Epithelial cell of proximal tubule (primary cell): Measurements from ENCODE around the gene HAGHL. TPM values are rescaled to one million over a fixed set of nuclear protein-coding genes. Genes with fewer than 3 reads are reported as not detected.

Experiments used
- DNase-seq: peaks from one replicate; pipeline ENCODE4 v3.0.0-alpha.2; 2011; ENCODE audit warnings: low read depth
- H3K4me3 ChIP-seq: 2 replicates; pipeline ENCODE4 v1.5.1; 2011; ENCODE audit warnings: low read depth, mild to moderate bottlenecking, low read length
- CTCF ChIP-seq: conservative IDR thresholded peaks from 2 replicates; pipeline ENCODE4 v1.5.1; 2012; ENCODE audit warnings: low read depth, mild to moderate bottlenecking, low read length
- total RNA-seq: library from RNA; depleted of rRNA; stranded (reverse); fragments of >200 nt; gene quantifications from 2 replicates; pipeline ENCODE4 v1.2.3, GENCODE V29; 2015

The HAGHL gene
- total RNA-seq, 1 donor from 2014 or later, result 15.5 TPM

GRCh38 chr16:763369-764183 lies 36.7 kb downstream of the HAGHL start:
- no peak overlapping the region for H3K4me3 ChIP-seq
- TF ChIP-seq CTCF, result no peak
- DNase-seq, result no peak

DNA sequence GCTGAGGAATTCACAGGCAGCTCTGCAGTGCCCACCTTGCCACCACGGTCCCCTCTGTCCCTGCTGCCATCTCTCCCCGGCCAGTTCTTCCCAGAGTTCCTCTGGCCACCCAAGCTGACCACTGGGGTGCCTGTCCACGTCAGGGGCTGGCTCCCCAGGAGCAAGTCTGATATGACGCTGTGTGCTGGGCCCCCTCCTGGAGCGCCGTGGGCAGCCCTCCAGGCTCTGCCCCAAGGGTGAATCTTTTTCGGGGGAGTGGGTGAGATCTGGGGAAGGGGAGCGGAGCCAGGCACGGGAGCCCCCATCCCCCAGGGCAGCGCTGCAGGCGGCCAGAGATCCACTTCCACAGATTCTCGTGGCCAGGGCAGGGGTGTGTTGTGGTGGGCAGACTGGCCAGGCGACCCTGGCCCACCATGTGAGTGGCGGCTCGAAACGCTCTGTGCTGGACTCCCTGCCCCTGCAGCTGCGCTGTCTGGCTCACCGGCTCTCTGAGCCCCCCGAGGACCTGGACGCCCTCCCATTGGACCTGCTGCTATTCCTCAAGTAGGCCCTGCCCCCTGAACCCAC lies 37.4 kb downstream of the HAGHL start:
- no peak for DNase-seq
- no peak for TF ChIP-seq CTCF
- no peak overlapping the region for H3K4me3 ChIP-seq

GRCh38 chr16:764848-765487 lies 38.1 kb downstream of the HAGHL start:
- H3K4me3 ChIP-seq, result no peak overlapping the region
- no peak for TF ChIP-seq CTCF
- DNase-seq, result no peak

GRCh38 chr16:765488-765865 lies 38.6 kb downstream of the HAGHL start:
- TF ChIP-seq CTCF, result no peak

GRCh38 chr16:766008-766819 lies 39.3 kb downstream of the HAGHL start:
- TF ChIP-seq CTCF, result no peak
- no peak overlapping the region for H3K4me3 ChIP-seq
- no peak for DNase-seq

More at GRCh38 chr16:765488-765865, 38.6 kb downstream of the HAGHL start:
- no peak for DNase-seq
- H3K4me3 ChIP-seq, result no peak overlapping the region

DNA sequence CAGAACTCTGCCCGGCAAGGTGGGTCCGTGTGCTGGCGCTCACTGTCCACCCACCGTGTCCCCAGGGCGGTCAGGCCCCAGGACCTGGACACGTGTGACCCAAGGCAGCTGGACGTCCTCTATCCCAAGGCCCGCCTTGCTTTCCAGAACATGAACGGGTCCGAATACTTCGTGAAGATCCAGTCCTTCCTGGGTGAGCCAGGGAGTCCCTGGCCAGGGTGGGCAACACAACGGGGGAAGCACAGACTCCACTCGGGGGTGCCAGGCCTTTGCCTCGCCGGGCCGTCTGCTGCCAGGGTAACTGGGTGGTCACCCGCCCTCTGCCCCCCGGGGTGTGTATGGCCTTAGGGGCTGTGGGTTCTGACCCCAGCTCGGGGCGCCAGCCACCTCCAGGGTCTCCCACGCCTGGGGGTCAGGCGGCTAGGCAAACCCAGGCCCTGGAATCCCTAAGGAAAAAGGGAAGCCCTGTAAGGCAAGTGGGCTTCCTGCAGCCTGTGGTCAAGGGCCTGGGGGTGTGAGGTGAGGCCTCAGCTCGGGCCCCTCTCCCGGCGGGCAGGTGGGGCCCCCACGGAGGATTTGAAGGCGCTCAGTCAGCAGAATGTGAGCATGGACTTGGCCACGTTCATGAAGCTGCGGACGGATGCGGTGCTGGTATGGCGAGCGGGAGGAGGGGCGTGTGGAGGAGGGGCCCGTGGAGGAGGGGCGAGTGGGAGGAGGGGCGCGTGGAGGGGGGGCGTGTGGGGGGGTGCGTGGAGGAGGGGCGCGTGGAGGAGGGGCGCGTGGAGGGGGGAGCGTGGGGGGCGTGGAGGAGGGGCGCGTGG lies 40.1 kb downstream of the HAGHL start:
- no peak for TF ChIP-seq CTCF
- no peak for DNase-seq
- H3K4me3 ChIP-seq, result no peak overlapping the region
